CD4-positive, alpha-beta T cell treated with Interleukin-17A for 4 hours (primary cell): ENCODE measurements around the gene IL9.
A peak's percentile ranks its signal among the peaks of the same experiment; 100 is the strongest.

ENCODE experiments used
- DNase-seq: peaks from one replicate; pipeline ENCODE4 v3.0.0-alpha.2; 2020; ENCODE audit warnings: mixed read lengths

Gene IL9

DNA sequence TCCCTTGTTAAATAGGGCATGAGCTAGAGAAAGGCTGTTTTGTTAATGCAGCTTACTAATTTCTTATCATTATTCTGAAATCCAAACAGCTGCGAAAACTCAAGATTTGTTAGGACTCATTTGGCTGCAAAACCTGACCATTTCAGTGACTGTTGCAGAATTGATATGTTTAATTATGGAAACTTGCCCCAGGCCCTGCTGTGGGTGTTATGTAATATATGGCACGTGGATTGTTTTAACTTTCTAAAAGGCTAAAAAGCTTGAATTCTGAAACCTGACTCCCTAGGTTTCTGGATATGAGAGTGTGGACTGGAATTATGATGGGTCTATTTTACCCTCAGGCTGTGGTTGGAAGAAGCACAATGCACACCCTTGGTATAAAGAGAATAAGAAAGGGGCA, 4.4 kb downstream of the IL9 start:
- DNase-seq, result no peak

DNA sequence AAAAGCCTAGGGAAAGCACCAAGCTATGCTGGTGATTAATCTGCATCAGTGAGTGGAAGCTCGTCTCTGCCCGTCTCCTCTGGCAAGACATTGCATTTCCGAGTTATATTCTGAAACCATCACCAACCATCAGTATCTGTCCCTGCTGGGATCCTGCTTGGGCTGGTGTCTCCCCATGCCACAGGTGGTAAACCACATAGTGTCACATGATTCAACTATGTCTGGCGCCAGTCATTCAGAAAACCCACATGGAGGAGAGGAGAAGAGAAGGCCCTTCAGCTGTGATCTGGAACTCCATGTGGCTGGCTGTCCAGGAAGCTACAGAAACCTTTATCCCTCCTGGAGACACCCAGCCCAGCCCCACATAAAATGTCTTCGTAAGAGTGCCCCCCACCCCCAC, 4.8 kb downstream of the IL9 start:
- no peak for DNase-seq

DNA sequence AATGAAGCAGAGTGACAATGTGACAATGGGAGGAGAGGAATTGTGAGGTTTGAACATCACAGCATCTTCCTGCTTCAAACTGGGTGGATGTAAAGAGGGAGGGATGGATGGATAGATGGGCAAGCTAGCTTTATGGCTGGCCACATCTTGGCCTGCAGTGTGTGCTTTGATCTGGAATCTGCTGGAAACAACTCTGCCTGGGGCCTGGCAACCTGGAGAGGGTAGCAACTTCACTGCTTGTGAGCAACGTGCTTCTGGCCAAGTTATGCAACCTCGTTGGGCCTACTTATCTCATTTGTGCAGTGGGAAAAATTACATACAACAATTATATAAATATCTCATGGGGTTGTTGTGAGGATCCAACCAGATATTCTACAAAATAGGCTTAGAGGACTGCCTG, 5.3 kb downstream of the IL9 start:
- DNase-seq, result no peak

DNA sequence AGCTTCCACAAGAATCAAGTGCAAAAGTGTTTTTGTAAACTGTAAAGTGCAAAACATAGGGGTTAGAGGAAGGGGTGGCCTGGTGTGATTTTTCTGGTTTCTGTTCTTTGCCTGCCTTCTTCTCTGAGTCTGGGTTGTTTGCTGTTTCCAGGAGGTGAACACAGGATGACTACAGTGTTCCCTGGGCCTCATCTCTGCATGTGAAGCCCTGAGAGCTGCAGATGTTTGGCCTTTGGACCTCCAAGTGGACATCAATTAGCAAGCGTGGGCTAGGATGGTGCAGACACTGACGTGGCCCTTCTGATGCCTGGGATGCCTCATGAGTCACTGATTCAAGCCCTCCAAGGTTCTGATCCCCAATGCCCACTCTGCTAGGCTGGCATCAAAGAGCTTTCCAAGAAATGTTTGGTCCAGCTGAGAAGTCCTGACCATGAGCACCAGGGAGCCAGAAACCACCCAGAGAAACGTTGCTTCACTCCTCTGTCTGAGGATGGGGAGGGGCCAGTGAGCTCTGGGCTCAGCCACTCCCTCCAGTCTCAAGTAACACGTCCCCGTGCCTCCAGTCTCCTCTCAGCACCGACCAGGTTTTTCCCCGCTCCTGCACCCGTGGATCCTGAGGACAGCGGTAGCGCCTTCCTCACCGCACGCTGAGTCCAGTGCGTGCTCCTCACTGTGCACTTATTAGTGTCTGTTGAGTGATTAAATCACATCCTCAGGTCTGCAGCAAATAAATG, 7.6 kb downstream of the IL9 start:
- no peak for DNase-seq

DNA sequence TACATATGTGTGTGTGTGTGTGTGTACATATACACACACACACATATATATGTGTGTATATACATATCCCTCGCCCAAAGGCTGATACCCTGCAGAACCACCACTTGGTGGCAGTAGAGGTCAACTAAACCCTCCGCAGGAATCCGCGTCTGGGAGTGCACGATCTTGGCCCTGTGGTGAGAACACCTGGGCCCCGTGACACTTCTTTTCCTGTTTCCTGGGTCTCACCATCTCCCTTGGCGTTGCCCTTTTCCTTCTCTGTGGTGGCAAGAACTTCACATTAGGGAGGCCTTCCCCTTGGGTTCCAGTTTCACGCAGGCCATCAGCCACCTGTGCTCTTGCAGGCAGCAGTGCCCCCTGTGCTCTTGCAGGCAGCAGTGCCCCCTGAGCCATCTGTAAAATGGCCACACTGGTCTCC, 8.2 kb downstream of the IL9 start:
- DNase-seq, result peak; percentile 65

DNA sequence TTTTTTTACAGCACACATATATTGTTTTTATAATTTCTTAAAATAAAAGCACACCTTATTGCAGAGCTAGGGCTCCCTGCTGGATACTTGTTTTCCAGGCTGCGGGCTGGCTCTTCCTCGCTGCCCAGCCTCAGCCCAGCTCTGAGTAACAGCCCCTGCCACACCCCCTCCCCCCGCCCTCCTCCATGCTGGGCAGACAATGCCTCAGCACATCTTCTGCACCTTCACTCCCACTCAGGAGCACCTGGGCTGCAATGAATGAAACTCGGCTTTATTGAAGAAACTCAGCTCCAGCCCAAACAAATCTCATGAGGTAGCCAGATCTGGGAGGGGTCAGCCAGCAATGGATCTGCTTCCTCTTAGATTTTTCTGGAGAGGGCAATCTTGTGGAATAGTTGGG, 9.5 kb downstream of the IL9 start:
- DNase-seq, result no peak

DNA sequence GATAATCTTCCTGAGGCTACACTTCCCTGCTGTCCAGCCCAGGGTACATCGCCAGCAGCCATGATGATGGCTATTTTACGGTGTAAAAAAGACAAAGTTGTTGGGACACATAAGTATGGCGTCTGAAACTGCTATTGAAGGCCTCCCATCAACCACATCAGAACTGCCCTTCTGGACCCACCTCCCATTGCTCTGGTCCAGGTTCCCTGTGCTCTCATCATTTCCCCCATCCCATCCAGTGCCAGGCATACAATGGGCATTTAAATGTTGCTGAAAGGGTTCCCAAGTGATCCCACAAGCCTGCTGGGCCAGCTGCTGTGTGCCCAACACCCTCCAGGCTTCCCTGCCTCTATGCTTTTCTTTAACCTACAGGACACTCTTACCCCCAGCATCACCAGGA, 10.6 kb downstream of the IL9 start:
- no peak for DNase-seq

DNA sequence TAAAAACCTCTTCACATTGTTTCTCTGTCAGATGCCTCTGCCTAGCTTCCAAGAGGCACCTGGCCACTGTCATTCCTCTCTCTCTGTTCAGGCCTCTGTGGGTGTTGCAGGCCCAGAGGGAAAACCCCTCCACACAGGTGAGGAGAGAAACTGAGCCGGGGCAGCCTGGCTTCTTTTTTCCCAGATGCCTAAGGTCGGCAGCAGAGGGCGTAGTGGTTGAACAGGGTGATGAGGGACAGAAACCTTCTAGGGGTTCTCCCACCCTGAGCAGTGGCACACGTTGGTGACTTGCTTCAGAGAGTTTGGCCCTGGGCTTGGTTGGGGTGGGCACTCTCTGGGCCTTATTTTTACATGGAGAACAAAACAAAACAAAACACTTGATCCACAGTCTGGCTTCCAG, 12.2 kb downstream of the IL9 start:
- DNase-seq, result no peak

DNA sequence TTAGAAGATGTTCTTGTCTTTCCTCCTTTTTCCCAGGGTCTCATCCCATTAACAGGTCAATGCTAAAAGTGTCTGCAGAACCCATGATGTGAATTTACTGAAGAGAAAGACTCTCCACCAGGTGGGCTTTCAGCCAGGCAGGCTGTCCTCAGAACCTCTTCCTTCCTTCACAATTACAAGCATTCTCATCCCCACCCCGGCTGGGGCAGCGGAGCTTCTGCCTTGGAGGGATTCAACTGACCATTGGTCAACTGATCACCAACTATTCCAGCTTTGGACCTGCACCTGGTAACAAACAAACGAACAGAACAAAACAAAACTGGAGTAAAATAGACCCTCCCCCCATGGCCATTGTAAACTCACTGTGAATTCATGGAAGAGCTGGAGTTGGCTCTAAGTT, 12.6 kb downstream of the IL9 start:
- no peak for DNase-seq

DNA sequence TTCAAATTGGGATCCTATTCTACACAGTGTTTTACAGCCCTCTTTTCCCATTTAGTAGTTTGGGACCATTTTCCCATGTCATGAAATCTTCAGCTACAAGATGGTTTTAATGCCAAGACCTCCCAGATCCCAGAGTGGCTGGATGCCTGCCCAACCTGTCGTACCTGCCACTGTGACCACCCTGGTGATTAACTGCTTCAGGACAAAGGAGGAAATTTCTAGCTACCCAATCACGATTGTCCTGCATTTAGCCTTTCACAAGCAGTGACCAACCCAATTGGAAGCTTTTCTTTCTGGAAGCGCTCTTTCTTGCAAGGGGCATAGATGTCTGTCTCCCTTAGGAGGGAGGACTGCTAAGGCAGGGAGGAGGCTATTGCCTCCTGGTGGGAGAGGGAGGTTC, 13.8 kb downstream of the IL9 start:
- DNase-seq, result no peak

DNA sequence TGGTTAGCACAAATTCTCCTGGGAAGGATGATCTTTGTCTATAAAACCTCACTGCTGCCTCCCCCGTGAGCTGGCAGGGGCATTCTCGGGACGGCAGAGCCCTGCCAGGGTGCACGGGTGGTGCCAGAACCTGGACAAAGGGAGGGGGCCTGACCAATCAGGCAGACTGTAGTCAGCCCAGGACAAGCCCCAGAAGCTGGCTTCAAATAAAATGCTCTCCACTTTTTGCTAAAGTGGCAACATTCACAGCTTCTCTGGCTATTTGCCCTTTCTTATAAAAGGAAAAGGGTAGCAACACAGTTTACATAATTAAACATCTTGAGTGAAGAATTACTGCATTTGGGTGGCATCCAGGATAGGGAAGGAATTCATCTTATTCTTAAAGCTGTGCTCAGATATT, 14.4 kb downstream of the IL9 start:
- no peak for DNase-seq

DNA sequence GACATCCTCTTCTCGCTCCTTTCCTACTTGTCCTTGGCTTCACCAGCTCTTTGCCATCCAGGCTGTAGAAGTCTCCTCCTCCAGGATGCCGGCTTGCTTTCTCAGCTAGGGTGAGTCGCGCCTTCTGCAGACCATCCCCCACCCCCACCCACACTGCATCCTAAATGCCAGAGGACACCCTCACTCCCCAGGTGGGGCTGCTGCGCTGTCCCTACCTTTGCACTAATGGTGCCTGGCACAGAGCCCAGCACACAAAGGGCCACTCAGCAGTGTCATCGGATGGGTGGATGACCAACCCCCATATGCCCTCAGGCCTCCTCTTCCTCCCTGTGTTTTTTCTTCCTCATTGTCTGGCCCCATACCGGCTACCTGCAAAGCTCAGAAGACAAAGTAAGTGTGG, 14.8 kb downstream of the IL9 start:
- DNase-seq, result no peak

DNA sequence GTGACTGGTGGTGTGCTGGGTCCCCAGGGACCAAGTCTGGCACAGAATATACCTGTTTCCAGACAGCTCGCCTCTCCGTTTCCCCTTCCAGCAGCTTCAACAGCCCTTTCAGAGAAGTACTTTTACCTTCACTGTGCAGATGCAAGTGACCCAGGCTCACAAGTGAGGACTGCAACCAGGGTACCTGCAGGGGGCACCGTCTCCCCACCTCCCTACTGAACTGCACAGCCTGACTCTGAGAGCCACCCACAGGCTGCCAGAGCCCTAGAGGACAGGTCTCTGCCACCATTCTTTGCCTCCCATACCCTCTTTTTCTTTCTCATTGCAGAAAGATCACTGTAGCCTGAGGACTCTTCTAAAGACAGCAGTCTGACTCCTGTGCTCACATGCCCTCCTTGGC, 15.4 kb downstream of the IL9 start:
- DNase-seq, result no peak

DNA sequence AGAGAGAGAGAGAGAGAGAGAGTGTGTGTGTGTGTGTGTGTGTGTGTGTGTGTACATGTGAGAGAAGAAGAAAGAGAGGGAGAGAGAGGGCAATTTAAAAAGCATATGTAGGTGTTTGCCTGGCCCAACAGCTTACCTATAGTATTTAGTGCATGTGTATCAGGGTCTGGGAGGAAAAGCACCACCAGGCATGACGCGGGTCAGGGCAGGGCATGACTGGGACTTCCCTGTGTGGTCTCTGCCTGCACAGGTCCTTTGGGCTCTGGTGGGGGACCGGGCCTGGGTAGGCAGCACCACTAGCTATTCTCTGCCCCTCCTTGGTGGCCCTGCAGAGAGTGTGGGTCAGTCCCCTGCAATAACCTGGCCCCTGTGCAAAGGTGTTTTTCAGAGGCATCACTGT, 16.1 kb downstream of the IL9 start:
- no peak for DNase-seq

DNA sequence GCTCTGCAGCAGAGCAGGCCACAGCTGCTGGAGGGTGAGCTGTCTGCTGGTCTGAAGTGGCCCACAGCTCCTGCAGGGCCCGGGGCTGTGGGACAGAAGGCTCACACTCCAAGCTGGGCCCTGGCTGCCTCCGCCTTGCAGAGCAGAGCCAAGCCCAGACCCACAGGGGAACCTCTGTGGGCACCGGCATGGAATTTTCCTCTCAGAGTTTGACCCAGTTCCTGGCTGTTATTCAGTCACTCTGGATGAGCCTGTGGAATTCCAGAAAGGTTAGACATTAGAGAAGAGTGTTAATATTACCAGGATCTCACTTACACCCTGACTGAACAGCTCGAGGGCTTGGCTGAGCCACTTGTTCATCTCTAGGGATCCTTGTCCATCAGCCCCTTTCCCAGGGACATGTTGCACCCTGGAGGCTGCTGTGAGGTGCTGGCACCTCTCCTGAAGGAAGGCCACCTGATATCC, 17.5 kb downstream of the IL9 start:
- no peak for DNase-seq

DNA sequence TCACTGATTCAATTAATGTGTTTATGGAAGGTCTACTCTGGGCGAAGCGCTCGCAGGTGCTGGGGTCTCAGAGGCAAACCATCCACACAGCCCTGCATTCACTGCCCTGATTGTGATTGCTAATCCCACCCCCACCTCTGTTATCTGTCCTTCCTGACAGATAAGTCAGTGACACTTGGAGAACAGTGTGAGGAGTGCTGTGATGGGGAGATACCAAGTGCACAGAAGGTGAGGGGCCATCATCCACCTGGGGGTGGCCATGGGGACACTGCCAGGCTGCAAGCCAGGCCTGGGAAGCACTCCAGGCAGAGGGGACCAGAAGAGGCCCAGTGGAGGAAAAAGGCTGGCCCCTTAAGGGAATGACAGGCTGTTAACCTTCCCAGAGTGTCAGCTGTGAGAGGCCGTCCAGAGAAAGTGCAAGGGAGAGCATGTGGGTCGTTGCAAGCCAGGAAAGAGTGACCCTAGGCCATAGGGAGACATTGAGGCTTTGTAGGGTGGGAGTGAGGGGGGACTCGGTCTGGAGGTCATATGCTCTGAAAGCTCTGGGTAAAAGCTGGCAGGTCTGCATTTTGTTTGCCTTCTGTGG, 18.0 kb downstream of the IL9 start:
- no peak for DNase-seq

DNA sequence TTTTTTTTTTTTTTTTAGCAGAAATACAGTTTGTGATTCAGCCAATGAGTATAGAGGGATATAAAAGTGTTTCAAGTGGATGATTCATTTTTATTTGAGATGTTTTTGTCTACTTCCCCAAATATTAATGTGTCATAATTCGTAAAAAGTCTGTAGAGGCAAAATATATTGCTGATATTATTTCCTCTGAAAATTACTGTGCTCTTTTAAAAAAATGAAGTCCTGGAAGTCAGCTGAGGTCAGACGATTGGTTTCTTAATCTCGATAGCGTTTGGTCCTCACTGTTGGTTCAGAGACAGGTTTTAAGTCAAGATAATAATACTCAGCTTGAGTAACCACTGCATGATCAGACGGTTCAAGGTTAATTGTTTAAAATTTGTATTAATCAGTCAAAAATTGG, 19.5 kb downstream of the IL9 start:
- no peak for DNase-seq

DNA sequence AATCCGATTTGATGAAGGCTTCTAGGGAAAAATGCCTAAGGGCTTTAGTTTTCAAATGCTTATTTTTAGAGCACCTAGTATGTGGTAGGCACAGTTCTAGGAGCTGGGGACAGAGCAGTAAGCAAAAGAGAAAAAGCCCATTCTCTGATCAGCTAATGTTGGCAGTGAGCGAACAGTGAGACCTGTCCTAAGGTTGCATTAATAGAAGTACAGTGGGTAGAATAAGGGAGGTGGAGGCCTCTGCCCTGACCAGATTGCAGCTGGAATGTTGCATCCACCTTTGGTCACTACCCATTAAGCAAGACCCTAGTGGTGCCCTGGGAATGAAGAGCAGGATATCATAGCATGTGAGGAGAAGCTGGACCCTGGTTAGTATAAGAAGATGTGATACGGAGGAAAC, 20.1 kb downstream of the IL9 start:
- DNase-seq, result no peak

DNA sequence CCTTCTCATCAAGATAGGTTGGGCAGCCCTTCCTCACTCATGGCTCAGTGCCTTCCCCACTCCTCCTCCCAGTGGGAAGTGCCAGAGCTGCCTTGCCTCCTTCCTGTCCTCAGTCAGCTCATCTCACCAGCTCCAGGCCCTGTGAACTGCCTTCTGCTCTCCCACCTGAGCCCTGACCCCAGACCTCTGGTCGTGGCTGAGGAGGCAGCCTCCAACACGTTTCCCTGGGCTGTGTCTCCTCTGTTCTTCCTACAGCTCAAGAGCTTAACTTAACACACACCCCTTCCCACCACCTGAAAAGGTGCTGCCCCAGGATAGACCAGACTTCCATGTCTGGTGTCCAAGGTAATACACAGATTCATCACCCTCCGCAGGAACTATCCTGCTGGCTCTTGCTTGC, 21.2 kb downstream of the IL9 start:
- DNase-seq, result no peak

DNA sequence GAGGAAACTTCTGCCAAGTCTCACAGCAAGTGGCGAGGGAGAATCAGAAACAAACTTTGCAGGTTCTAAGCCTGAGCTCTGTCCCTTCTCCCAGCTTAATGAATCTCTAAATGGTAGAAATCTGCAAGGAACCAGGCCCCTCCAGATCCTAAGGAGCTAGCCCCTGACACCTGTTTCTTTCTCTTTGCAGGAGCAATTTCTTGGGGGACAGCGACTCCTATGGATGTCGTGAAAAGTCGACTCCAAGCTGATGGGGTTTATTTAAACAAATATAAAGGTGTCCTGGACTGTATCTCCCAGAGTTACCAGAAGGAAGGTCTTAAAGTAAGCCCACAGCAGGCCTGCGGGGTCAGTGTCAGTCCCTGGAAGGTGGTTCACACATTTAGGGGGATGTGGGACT, 21.8 kb downstream of the IL9 start:
- no peak for DNase-seq

DNA sequence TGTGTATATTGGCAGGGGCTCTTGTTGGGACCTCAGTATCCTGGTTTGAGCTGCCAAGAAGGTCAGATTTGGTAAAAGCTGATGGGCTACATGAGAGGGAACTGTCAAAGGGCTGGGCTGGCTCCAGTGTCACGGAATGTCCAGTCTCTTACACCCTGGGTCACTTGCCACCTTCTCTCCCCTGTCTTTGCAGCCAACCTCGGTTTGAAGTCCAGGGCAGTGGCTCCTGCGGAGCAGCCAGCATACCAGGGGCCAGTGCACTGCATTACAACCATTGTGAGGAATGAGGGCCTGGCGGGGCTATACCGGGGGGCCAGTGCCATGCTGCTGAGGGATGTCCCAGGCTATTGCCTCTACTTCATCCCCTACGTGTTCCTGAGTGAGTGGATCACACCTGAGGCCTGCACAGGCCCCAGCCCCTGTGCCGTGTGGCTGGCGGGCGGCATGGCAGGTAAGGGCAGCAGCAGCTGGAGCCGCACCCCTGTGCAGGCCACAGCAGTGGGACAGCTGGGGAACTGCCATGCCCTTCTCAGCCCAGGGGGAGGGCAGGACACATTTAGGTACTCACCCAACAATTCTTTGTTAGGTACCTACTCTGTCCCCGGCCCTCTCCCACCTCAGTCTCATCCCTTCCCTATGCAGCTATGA, 24.2 kb downstream of the IL9 start:
- DNase-seq, result no peak

DNA sequence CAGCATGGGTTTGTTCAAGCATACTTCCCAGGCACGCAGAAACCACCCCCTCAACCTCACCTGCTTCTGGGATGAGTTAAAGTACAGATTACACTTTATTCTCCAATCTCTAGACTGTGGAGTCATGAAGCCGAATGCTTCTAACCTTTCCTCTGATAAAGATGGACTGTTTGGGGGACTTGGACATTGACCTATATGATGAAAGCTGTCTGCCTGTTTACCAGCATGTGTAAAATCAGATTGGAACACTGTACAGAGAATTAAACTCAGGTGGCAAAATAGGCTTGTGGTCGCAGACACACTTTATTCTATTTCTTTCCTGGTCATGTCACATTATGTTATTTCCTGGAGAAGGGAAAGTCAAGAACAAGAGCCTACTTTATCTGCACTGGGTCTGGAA, 25.7 kb downstream of the IL9 start:
- no peak for DNase-seq

DNA sequence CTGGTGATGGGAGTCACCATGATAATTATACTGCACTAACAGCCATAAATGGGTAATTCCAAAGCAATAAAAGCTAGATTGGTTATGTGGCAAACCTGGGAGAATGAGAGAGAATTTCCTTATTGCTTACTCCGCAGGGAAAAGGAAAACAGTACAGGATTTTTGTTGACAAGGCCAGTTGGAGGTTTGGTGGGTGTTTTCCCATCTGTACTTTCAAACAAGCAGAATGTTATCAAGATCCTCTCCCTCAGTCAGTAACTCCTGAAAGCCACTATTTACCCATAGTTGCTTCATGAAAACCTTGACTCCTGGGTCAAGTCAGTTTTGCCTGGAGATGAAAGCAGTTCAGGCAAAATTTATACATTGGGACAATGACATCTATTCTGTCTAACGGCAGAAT, 26.4 kb downstream of the IL9 start:
- no peak for DNase-seq

DNA sequence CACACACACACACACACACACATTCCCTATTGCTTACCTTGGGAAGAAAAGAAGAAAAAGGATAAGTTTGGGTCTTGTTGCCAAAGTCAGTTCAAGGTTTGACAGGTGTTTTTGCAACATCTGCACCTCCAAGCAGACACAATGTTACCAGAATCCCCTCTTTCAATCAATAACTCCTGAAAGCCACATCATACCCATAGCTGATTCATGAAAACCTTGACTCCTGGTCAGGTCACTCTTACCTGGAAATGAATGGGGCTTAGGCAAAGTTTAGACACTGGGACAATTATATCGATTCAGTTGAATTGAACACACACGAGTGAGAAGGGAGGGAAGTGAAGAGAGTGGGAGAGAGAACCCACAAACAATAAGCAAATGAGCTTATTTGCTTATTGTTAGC, 27.0 kb downstream of the IL9 start:
- no peak for DNase-seq

DNA sequence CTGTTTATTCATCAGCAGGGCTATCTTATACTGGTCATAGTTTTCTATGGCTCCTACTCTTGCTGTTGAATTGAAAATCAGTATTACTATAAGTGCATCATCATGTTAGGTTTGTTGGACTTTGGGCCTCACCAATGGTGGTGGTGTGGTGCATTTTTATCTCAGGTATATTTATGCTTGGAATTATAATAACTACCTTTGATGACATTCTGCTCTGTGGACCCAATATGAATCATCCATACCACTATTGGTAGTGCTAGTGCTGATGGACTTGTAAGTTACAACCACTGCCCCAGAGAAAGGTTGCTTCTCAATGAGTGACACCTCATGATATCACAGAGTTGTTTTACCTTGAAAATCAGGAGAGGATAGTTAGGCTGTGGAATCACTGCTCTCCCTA, 28.0 kb downstream of the IL9 start:
- no peak for DNase-seq
